ENCODE data around the gene SPEM3.
A peak's percentile ranks its signal among the peaks of the same experiment; 100 is the strongest.

Gene SPEM3

GRCh38 chr17:7403977-7404736 lies 24.5 kb upstream of the SPEM3 start, which contains the start of gene TMEM256:
TSS of gene TMEM256 (minus strand) at chr17:7404097. CDS start at chr17:7404084, 13 bp downstream.
- peak; percentile 100 for DNase-seq (ENCODE audit: low spot score)

DNA sequence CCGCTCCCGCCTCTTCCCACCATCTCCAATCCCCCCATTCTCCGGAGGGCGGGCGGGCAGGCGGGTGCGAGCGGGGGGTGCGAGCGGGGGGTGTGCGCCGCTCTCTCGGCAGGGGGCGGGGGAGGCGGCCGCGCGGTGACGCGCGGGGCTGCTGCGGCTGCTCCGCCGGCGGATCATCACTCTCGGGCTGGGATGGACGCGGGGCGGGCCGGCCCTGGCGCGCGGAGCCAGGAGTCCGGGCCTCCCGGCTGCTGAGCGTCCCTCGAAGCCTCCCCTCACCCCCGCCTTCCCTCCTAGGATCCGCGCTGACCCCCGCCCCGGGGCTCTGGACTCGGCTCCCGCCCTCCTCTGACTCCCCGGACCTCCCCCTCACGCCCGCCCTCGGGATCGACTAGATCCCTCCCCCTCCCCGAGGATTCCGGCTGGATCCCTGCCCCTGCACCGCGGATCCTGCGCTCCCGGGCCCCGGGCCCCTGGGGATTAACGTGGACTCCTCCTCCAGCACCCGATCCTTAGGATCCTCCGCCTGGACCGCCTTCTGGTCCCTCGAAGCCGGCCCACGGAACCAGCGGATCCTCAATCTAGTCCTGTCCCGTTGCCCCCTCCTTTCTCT lies 23.8 kb upstream of the SPEM3 start:
- DNase-seq (ENCODE audit: low spot score): no peak

- peak; percentile 57 for DNase-seq (ENCODE audit: low spot score)
Measured at GRCh38 chr17:7405350-7406234, 23.1 kb upstream of the SPEM3 start.

DNA sequence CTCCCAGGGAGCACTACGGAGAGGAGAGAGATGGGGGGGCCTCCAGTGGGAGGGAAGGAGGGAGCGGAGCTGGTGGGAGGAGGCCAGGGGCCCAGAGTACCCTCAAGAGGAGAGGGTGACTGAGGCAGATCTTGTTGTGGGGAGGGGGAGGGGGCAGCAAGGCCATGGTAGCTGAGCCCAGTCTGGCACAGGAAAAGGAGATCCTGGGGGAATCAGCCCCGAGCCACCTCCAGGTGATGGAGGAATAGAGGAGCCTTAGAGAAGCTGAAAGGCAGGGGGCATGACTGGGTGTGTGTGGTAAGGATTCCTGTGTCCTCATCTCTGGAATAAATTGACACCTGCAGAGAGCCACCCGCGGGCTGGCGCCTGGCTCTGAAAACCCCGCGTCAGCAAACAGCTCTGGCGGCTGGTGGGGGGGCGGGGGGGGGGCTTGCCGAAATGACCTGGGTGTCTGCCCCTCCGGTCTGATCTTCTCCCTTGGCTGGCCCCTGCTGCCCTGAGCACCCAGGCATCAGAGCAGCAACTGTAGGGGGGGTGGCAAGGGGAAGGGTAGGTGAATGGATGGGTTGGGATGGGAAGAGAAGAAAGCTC lies 22.3 kb upstream of the SPEM3 start:
- DNase-seq (ENCODE audit: low spot score): no peak

GRCh38 chr17:7407082-7407481 lies 21.6 kb upstream of the SPEM3 start:
- DNase-seq (ENCODE audit: low spot score): no peak

DNA sequence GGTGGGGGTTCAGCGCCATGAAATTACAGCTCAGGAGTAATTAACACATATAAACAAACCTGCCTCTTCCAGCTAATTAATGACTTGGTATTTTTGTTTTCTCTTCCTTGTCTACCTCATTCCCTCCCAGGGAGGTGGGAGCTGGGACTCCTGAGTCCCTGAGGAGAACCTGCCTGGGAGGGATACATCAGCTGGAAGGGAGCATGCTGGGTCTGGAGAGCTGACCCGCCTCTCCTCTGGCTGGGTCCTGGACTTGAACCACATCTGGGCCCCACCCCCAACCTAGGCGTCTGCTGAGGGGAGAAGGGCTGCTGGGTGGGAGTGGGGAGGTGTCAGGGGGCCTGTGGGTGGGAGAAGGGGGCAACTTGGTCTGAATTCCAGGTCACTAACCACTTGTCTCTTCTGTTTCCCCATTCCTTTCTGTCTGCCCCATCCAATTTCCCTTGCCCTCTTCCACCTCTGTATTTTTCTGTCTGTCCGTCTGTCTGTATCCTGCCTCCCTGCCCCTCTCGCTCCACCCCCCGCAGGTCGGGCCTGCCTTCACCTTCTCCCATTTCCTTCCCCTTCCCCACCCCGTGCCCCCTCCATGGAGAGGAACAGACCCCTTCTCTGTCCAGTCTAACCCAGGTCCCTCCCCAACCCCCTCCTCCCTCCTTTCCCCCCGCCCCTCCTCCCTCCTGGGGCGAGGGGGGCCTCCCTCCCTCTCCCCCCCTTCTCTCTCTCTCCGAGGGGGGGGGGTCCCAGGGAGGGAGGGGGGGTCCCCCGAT lies 21.0 kb upstream of the SPEM3 start, which contains the start of gene NLGN2:
Gene NLGN2, plus strand, starts transcription at position 361 of the 767 bp plus-strand sequence. CDS start 411 bp downstream, outside the sequence.
- no peak for DNase-seq (ENCODE audit: low spot score)

- DNase-seq (ENCODE audit: low spot score): no peak
Measured at GRCh38 chr17:7408252-7408727, 20.4 kb upstream of the SPEM3 start.

GRCh38 chr17:7408863-7409262 lies 19.8 kb upstream of the SPEM3 start:
- no peak for DNase-seq (ENCODE audit: low spot score)

- DNase-seq (ENCODE audit: low spot score): no peak
Measured at GRCh38 chr17:7409716-7410115, 18.9 kb upstream of the SPEM3 start.

GRCh38 chr17:7410634-7411426 lies 17.8 kb upstream of the SPEM3 start:
- DNase-seq (ENCODE audit: low spot score): no peak

GRCh38 chr17:7411427-7411750 lies 17.3 kb upstream of the SPEM3 start:
- DNase-seq (ENCODE audit: low spot score): no peak

GRCh38 chr17:7413346-7413985 lies 15.2 kb upstream of the SPEM3 start:
- no peak for DNase-seq (ENCODE audit: low spot score)

DNA sequence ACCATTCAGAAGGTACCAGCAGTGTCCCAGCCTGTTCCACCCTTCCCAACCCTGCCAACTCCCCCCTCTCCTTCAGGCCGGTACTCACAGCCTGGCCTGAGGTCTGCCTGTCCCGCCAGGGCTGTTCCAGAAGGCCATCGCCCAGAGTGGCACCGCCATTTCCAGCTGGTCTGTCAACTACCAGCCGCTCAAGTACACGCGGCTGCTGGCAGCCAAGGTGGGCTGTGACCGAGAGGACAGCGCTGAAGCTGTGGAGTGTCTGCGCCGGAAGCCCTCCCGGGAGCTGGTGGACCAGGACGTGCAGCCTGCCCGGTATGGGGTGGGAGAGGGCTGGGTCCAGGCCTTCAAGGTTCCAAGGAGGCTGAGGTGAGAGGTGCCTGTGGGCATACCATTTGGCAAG lies 13.8 kb upstream of the SPEM3 start:
- DNase-seq (ENCODE audit: low spot score): no peak

DNA sequence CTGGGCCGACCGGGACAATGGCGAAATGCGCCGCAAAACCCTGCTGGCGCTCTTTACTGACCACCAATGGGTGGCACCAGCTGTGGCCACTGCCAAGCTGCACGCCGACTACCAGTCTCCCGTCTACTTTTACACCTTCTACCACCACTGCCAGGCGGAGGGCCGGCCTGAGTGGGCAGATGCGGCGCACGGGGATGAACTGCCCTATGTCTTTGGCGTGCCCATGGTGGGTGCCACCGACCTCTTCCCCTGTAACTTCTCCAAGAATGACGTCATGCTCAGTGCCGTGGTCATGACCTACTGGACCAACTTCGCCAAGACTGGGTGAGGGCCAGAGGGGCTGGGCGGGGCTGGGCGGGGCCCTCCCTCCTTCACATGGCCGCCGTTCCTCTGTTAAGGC lies 12.9 kb upstream of the SPEM3 start:
- DNase-seq (ENCODE audit: low spot score): no peak

DNA sequence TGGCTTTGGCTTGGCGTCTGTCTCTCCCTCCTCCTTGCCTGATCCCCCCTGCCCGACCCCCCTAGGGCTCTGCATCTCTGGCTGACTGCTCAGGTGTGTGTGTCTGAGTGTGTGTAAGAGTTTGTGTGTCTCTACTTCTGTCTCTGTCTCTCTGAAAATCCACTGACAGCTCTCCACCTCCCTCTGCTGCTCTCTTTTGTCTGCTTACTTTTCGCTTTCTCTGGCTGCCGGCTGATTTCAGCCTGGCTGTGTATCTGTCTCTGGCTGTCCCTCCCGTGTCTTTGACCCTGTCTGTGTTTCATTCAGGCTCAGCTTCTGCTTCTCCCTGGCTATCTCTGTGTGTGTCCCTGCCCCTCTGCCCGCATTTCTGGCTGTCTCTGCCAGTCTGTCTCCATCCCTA lies 12.3 kb upstream of the SPEM3 start:
- DNase-seq (ENCODE audit: low spot score): no peak

- DNase-seq (ENCODE audit: low spot score): no peak
Measured at GRCh38 chr17:7417056-7417655, 11.5 kb upstream of the SPEM3 start.

DNA sequence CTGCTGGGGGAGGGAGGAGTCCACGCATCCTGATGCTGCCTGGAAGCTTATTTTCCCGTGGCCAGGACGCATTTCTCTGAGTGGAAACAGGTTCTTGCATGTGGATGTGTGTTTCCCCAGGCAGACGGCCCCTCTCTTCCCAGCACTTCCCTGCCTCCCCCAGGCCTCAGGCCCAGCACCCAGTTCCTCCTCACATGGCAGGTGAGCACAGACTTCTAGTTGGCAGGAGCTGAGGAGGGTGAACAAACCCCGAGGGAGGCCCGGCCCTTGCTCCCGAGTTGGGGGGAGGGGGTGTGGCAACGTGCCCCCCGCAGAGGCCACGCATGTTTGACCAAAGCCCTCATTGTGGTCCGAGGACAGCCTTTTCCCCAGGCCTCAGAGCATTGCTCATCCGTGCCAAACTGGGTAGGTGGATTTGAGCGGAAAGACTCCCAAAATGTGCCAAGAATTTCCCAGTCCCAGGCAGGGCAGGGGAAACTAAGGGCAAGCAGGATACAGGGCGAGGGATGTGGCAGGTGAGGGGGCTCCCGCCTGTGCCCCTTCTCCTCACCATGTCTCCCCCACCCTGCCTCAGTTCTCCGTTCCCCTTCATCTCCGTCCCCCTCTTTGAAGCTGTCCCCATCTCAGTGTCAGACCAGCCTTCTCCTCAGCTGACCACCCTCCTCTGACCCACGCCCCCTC lies 10.0 kb upstream of the SPEM3 start:
- DNase-seq (ENCODE audit: low spot score): no peak

GRCh38 chr17:7419819-7420610 lies 8.6 kb upstream of the SPEM3 start, which contains the start of gene SPEM1:
TSS of gene SPEM1 (plus strand) at chr17:7420324. CDS start at chr17:7420385, 61 bp downstream.
- no peak for DNase-seq (ENCODE audit: low spot score)
